Nephron progenitor cell (in vitro differentiated cells): ENCODE results near the gene PDCL2.

Source experiments
- DNase-seq: peaks from one replicate; pipeline ENCODE4 v3.0.0; 2021
- H3K27ac Mint-ChIP-seq: 2 replicates; pipeline ENCODE4 v1.8.0; 2021; ENCODE audit warnings: mild to moderate bottlenecking, moderate library complexity, mixed read lengths
- H3K27me3 Mint-ChIP-seq: 2 replicates; pipeline ENCODE4 v1.8.0; 2021; ENCODE audit warnings: mild to moderate bottlenecking, low read depth, mixed read lengths; ENCODE audit not compliant: poor library complexity
- H3K36me3 Mint-ChIP-seq: 2 replicates; pipeline ENCODE4 v1.8.0; 2021; ENCODE audit warnings: low read depth, mixed read lengths
- H3K4me1 Mint-ChIP-seq: 2 replicates; pipeline ENCODE4 v1.8.0; 2021; ENCODE audit warnings: mixed read lengths
- H3K4me3 Mint-ChIP-seq: 2 replicates; pipeline ENCODE4 v1.8.0; 2021; ENCODE audit warnings: mild to moderate bottlenecking, moderate library complexity, mixed read lengths
- H3K9me3 Mint-ChIP-seq: 2 replicates; pipeline ENCODE4 v1.8.0; 2021; ENCODE audit warnings: mild to moderate bottlenecking, moderate library complexity, mixed read lengths
- TF ChIP-seq, protein P1 (sequence below): fragments of 200-600 bp; sonication (generic); IDR thresholded peaks from 2 replicates; pipeline ENCODE4 v1.5.0; 2021; ENCODE audit warnings: antibody characterized with exemption

Gene PDCL2, protein sequence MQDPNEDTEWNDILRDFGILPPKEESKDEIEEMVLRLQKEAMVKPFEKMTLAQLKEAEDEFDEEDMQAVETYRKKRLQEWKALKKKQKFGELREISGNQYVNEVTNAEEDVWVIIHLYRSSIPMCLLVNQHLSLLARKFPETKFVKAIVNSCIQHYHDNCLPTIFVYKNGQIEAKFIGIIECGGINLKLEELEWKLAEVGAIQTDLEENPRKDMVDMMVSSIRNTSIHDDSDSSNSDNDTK

DNA sequence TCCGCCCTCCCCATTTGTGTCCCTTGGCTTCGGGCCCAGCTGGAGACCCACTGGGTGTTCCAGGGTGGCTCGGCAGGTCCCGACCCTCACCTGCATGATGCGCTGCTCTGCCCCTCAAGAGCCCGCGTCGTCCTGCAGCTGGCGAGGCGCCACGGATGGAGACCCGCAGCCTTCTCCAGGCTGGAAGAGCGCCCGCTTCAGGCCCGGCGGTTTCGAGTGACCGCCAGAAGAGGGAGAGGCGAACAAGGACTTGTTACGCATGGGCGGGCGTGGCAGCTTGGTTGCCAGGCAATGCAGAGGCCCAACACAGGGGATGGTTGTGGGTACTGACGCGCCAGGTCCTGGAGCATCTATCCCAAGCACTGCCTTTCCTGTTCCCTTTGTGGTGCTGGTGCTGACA lies at the start of gene PDCL2:
PDCL2 (minus strand) TSS at position 232 of the 400 bp plus-strand sequence; CDS start at position 96, 136 bp downstream.
- H3K4me3 Mint-ChIP-seq = no peak within 1 kb of the TSS
- H3K36me3 Mint-ChIP-seq = peaks cover 18% of the 10 kb centered on the region
- TF ChIP-seq, protein P1, sequence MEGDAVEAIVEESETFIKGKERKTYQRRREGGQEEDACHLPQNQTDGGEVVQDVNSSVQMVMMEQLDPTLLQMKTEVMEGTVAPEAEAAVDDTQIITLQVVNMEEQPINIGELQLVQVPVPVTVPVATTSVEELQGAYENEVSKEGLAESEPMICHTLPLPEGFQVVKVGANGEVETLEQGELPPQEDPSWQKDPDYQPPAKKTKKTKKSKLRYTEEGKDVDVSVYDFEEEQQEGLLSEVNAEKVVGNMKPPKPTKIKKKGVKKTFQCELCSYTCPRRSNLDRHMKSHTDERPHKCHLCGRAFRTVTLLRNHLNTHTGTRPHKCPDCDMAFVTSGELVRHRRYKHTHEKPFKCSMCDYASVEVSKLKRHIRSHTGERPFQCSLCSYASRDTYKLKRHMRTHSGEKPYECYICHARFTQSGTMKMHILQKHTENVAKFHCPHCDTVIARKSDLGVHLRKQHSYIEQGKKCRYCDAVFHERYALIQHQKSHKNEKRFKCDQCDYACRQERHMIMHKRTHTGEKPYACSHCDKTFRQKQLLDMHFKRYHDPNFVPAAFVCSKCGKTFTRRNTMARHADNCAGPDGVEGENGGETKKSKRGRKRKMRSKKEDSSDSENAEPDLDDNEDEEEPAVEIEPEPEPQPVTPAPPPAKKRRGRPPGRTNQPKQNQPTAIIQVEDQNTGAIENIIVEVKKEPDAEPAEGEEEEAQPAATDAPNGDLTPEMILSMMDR = no peak
- no peak within 1 kb of the TSS for H3K27ac Mint-ChIP-seq
- no peaks in the 10 kb centered on the region for H3K4me1 Mint-ChIP-seq
- H3K9me3 Mint-ChIP-seq = peaks cover 20% of the 10 kb centered on the region
- DNase-seq = peak; percentile 9
- peaks cover 4% of the 10 kb centered on the region for H3K27me3 Mint-ChIP-seq

DNA sequence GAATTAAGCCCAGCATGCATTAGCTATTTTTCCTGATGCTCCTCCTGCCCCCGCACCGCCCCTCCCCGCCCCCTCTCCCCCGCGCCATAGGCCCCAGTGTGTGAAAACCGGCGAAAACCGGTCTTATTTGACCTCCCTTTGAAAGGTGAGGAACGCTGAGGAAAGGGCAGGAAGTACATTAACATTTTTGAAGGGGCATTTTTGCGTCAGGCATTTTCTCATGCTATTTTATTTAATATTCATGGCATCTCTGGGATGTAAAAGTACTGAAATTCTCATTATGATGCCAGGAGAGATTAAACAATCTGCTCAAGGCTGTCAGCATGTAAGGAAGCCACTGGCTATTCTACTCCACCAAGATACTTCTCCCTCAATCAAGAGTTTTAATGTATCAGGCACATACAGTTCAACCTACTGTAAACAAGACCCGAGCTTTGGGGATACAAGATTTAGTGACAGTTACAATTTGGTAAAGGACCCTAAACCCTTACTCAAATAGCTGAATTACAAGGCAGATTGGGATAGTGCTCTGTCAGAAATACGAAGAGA lies 45.3 kb upstream of the PDCL2 start:
- peaks cover 5% of the 10 kb centered on the region for H3K36me3 Mint-ChIP-seq
- peaks cover 46% of the 10 kb centered on the region for H3K4me1 Mint-ChIP-seq
- no peak overlapping the region for H3K27ac Mint-ChIP-seq
- TF ChIP-seq, protein P1 = no peak
- H3K27me3 Mint-ChIP-seq = peaks cover 29% of the 10 kb centered on the region
- DNase-seq = peak; percentile 44
- peak overlapping the region; percentile 59 for H3K4me3 Mint-ChIP-seq
- H3K9me3 Mint-ChIP-seq = no peaks in the 10 kb centered on the region

DNA sequence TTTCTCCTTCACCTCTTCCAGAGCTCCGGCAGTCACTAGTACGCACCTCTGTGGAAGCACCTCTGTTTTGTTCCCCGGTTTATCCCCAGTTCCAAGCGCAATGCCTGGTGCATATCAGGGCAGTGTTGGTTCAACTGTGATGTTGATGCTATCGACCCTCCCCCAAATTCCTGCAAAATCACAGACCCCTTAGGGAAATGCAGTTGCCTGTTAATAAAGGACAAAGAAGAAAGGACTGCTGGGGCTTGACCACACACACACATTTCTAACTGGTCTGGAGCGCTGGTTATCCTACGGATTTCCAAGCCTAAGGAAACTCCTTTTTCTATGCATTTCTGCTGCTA lies 44.6 kb upstream of the PDCL2 start:
- Mint-ChIP-seq H3K9me3 (peaks cover 4% of the 10 kb centered on the region), H3K27me3 (peaks cover 32% of the 10 kb centered on the region)
- peak; percentile 11 for DNase-seq

DNA sequence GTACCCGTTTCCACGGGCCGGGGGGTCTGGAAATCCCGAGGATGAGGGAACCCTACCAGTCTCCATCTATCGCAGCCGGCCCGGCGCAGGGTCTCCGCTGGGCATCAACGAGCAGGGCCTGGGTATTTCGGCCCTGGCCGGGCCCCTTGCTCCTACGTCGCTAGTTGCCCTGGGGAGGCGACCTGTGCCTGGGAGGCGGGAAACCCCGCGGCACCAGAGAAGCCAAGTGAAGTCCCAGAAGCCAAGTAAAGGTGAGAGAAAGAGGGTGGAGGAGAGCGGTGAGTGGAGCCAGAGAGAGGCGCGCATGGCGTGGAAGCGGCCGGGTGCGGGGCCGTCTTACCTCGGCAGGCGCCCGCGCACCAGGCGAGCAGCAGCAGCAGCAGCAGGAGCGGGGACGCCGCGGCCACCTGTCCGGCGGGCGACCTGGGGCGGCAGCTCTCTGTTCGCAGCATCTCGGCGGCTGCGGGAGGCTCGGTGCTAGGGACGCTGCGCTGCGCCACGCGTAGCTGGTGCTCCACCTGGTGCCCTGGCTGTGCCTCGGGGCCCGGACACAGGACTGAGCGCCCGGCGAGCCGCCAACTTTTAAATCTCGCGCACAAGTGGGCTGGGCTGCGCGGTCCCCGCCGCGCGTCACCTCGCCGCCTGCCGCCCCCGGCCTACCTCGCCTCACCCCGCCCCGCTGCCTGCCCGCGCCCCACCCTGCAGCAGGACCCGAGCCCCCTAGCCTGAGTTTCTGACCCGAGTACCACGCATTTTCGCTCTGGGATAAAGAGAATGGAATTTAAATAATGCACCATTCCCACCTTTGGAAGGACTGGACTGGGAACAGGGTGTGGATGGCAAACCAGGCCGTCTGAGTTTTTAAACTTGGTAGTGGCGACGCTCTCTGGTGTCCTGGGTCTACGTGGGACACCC lies 44.0 kb upstream of the PDCL2 start, which contains the start of gene NMU:
NMU (minus strand) TSS at position 558 of the 915 bp plus-strand sequence; CDS start at position 452, 106 bp downstream.
- no peak within 1 kb of the TSS for H3K27ac Mint-ChIP-seq
- peak within 1 kb of the TSS; percentile 89 for H3K4me3 Mint-ChIP-seq
- peaks cover 15% of the 10 kb centered on the region for H3K36me3 Mint-ChIP-seq
- H3K27me3 Mint-ChIP-seq = peaks cover 32% of the 10 kb centered on the region
- DNase-seq = peak; percentile 72
- TF ChIP-seq, protein P1 = no peak
- H3K9me3 Mint-ChIP-seq = peaks cover 11% of the 10 kb centered on the region
- H3K4me1 Mint-ChIP-seq = peaks cover 46% of the 10 kb centered on the region

More for the DNA sequence above, 44.6 kb upstream of the PDCL2 start:
- peaks cover 46% of the 10 kb centered on the region for H3K4me1 Mint-ChIP-seq
- TF ChIP-seq, protein P1 = no peak
- no peak overlapping the region for H3K27ac Mint-ChIP-seq
- H3K36me3 Mint-ChIP-seq = peaks cover 9% of the 10 kb centered on the region
- peak overlapping the region; percentile 89 for H3K4me3 Mint-ChIP-seq

DNA sequence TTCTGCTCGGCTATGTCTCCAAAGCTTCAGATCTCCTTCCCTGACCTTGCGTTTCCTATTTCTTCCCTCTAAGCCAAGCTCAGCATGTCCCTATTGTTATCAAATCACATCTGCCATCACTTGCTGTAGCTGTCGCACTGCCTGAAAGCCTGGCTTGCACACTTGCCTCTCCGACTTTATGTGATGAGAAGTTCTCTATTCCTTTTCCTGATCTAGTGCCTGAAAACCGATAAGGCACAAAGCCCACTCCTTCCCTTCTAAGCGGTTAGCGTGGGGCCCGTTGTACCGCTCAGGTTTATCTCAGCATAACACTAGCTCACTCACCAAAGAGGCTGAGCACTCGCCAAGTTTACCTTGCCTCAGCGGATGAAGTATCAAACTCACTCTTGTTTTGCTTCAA lies 43.2 kb upstream of the PDCL2 start:
- peaks cover 22% of the 10 kb centered on the region for H3K36me3 Mint-ChIP-seq

More for the DNA sequence above, 43.2 kb upstream of the PDCL2 start:
- peak overlapping the region; percentile 89 for H3K4me3 Mint-ChIP-seq
- H3K27me3 Mint-ChIP-seq = peaks cover 28% of the 10 kb centered on the region
- peak; percentile 15 for DNase-seq
- TF ChIP-seq, protein P1 = no peak
- peaks cover 46% of the 10 kb centered on the region for H3K4me1 Mint-ChIP-seq
- no peak overlapping the region for H3K27ac Mint-ChIP-seq
- peaks cover 18% of the 10 kb centered on the region for H3K9me3 Mint-ChIP-seq
